ENCODE measurements around the gene KCNMB3. TPM values are rescaled to one million over a fixed set of nuclear protein-coding genes. Genes with fewer than 3 reads are reported as not detected.
A peak's percentile ranks its signal among the peaks of the same experiment; 100 is the strongest.

The KCNMB3 gene
- polyA plus RNA-seq, 2 of the 4 experiments (the other 2 are of a cell fraction) = 1.3 to 2.8 TPM

GRCh38 chr3:179269152-179269707 lies 18.3 kb upstream of the KCNMB3 start:
- Histone ChIP-seq H3K4me3 (no peak overlapping the region), H3K9me3 (no peaks in the 10 kb centered on the region), H3K4me2 (no peak overlapping the region), H3K27ac (no peak overlapping the region), H3K4me1 (no peaks in the 10 kb centered on the region)
- 63% methylated on average over 4 of the region's 4 CpGs for WGBS (ENCODE audit: missing lambda C conversion rate)
- no peak for ATAC-seq
- ChIA-PET CTCF (no interaction called here), POLR2A (no interaction called here)
- no peak for FAIRE-seq
- DNase-seq (ENCODE audit: low read depth in 1 of 2, low spot score in 1 of 2) = no peak
- TF ChIP-seq MAFK (IDR thresholded peaks at IDR 0.05; ENCODE audit: partially characterized antibody) (peak; percentile 81), RAD21 (conservative IDR thresholded peaks at IDR 0.05 in 1 of 2, IDR thresholded peaks at IDR 0.05 in 1 of 2) (no peak), REST (IDR thresholded peaks at IDR 0.05) (no peak), ZC3H11A (IDR thresholded peaks at IDR 0.05) (no peak), JUN (IDR thresholded peaks at IDR 0.05) (no peak)

GRCh38 chr3:179268400-179269051 lies 17.6 kb upstream of the KCNMB3 start:
- TF ChIP-seq CHD4 (IDR thresholded peaks at IDR 0.05; ENCODE audit: borderline replicate concordance) (no peak), HOXA7 (CRISPR knock-in tag; IDR thresholded peaks at IDR 0.05) (no peak), JUNB (IDR thresholded peaks at IDR 0.05) (no peak), EHMT2 (IDR thresholded peaks at IDR 0.05; ENCODE audit: low read depth) (no peak), BHLHE40 (IDR thresholded peaks at IDR 0.05; ENCODE audit: low read depth, low read length) (no peak), E2F6 (IDR thresholded peaks at IDR 0.05; ENCODE audit: borderline replicate concordance, low read depth) (no peak), GATA3 (IDR thresholded peaks at IDR 0.05; ENCODE audit: borderline replicate concordance) (no peak), TP53 (CRISPR knock-in tag; IDR thresholded peaks at IDR 0.05) (no peak), NFE2L2 (conservative IDR thresholded peaks at IDR 0.05; ENCODE audit: low read length) (no peak), PHF8 (IDR thresholded peaks at IDR 0.05; ENCODE audit: borderline replicate concordance, low read depth) (no peak), CEBPB (IDR thresholded peaks at IDR 0.05) (no peak), NR3C1 (IDR thresholded peaks at IDR 0.05) (no peak), HOXB5 (CRISPR knock-in tag; IDR thresholded peaks at IDR 0.05) (no peak), TFCP2L1 (CRISPR knock-in tag; IDR thresholded peaks at IDR 0.05) (no peak)
- ATAC-seq (no peak), FAIRE-seq (no peak), DNase-seq (ENCODE audit: low read depth in 1 of 2, low spot score in 1 of 2) (no peak)
- Histone ChIP-seq H3K9me3 (no peaks in the 10 kb centered on the region), H3K4me3 (no peak overlapping the region), H3K4me2 (no peak overlapping the region), H3K4me1 (no peaks in the 10 kb centered on the region), H3K27ac (no peak overlapping the region)
- CTCF ChIA-PET = interaction anchor here (0.6 kb wide), 1 partner anchor 73 kb away, joined by 5 read pairs; no protein-coding TSS in a partner anchor
- POLR2A ChIA-PET = no interaction called here
- WGBS (ENCODE audit: missing lambda C conversion rate) = 35% methylated on average over 4 of the region's 4 CpGs

GRCh38 chr3:179266701-179267211 lies 15.8 kb upstream of the KCNMB3 start:
- Histone ChIP-seq H3K9me3 (no peaks in the 10 kb centered on the region), H3K4me2 (no peak overlapping the region), H3K4me1 (no peaks in the 10 kb centered on the region), H3K27ac (no peak overlapping the region), H3K4me3 (no peak overlapping the region)
- ATAC-seq = no peak
- FAIRE-seq = no peak
- 86% methylated on average over 12 of the region's 21 CpGs for WGBS (ENCODE audit: missing lambda C conversion rate)
- ChIA-PET POLR2A (no interaction called here), CTCF (interaction anchor here (0.8 kb wide), 1 partner anchor 49 kb away, joined by 4 read pairs; no protein-coding TSS in a partner anchor)
- no peak for DNase-seq (ENCODE audit: low read depth in 1 of 2, low spot score in 1 of 2)
- TF ChIP-seq ELK1 (IDR thresholded peaks at IDR 0.05; ENCODE audit: low read depth, low read length) (no peak), USF2 (IDR thresholded peaks at IDR 0.05) (no peak), MAZ (IDR thresholded peaks at IDR 0.05; ENCODE audit: borderline replicate concordance, low read depth, low read length) (no peak), REST (IDR thresholded peaks at IDR 0.05) (no peak), CBX2 (IDR thresholded peaks at IDR 0.05; ENCODE audit: borderline replicate concordance, low read depth) (no peak), SMC3 (IDR thresholded peaks at IDR 0.05) (no peak)

Data from A549 (cell line).